Neural progenitor cell (in vitro differentiated cells): ENCODE data around the gene ESYT3. TPM values are rescaled to one million over a fixed set of nuclear protein-coding genes. Genes with fewer than 3 reads are reported as not detected.

Source experiments
- DNase-seq: peaks from one replicate; pipeline ENCODE4 v3.0.0-alpha.2; 2016; ENCODE audit warnings: low spot score
- H2AFZ ChIP-seq: fragments of 200-600 bp; sonication (generic); replicated peaks from 2 replicates; pipeline ENCODE4 v1.6.1; 2016; ENCODE audit warnings: antibody characterized with exemption
- H3F3A ChIP-seq: fragments of 200-600 bp; sonication (generic); 2 replicates; pipeline ENCODE4 v1.6.1; 2016; ENCODE audit warnings: antibody characterized with exemption, low read depth
- H3K27ac ChIP-seq: fragments of 200-600 bp; sonication (generic); 2 replicates; pipeline ENCODE4 v1.5.1; 2016; ENCODE audit warnings: mild to moderate bottlenecking
- H3K27me3 ChIP-seq: fragments of 200-600 bp; sonication (generic); 2 replicates; pipeline ENCODE4 v1.6.1; 2016; ENCODE audit warnings: mild to moderate bottlenecking, moderate library complexity
- H3K36me3 ChIP-seq: fragments of 200-600 bp; sonication (generic); 2 replicates; pipeline ENCODE4 v1.5.1; 2016
- H3K4me1 ChIP-seq: fragments of 200-600 bp; sonication (generic); 2 replicates; pipeline ENCODE4 v1.6.1; 2016; ENCODE audit warnings: mixed run types
- H3K4me2 ChIP-seq: fragments of 200-600 bp; sonication (generic); 2 replicates; pipeline ENCODE4 v1.6.1; 2016
- H3K4me3 ChIP-seq: fragments of 200-600 bp; sonication (generic); 2 replicates; pipeline ENCODE4 v1.5.1; 2016
- H3K79me2 ChIP-seq: fragments of 200-600 bp; sonication (generic); 2 replicates; pipeline ENCODE4 v1.6.1; 2016; ENCODE audit warnings: low read depth
- H3K9ac ChIP-seq: fragments of 200-600 bp; sonication (generic); 2 replicates; pipeline ENCODE4 v1.6.1; 2016
- H3K9me3 ChIP-seq: fragments of 200-600 bp; sonication (generic); 2 replicates; pipeline ENCODE4 v1.5.1; 2016; ENCODE audit warnings: low read depth
- H4K20me1 ChIP-seq: fragments of 200-600 bp; sonication (generic); 2 replicates; pipeline ENCODE4 v1.6.1; 2016; ENCODE audit warnings: low read depth
- H3K27ac Mint-ChIP-seq: 3 replicates; pipeline ENCODE4 v1.8.0; 2021; ENCODE audit warnings: mixed read lengths
- H3K27me3 Mint-ChIP-seq: 2 replicates; pipeline ENCODE4 v1.8.0; 2022; ENCODE audit warnings: low read depth, mild to moderate bottlenecking, inconsistent platforms, moderate library complexity, mixed read lengths; ENCODE audit not compliant: insufficient read depth
- H3K36me3 Mint-ChIP-seq: 3 replicates; pipeline ENCODE4 v1.8.0; 2021; ENCODE audit warnings: mixed read lengths
- H3K4me1 Mint-ChIP-seq: 3 replicates; pipeline ENCODE4 v1.8.0; 2021; ENCODE audit warnings: mixed read lengths
- H3K4me3 Mint-ChIP-seq: 3 replicates; pipeline ENCODE4 v1.8.0; 2021; ENCODE audit warnings: mild to moderate bottlenecking, moderate library complexity, mixed read lengths
- H3K9me3 Mint-ChIP-seq: 3 replicates; pipeline ENCODE4 v1.8.0; 2020; ENCODE audit warnings: mixed read lengths
- CTCF ChIP-seq: fragments of 200-600 bp; sonication (generic); IDR thresholded peaks from 2 replicates; pipeline ENCODE4 v1.5.1; 2017; ENCODE audit warnings: antibody characterized with exemption, mild to moderate bottlenecking
- EZH2 ChIP-seq: fragments of 200-600 bp; sonication (generic); IDR thresholded peaks from 2 replicates; pipeline ENCODE4 v1.6.1; 2017; ENCODE audit warnings: antibody characterized with exemption, mild to moderate bottlenecking, moderate library complexity
- EZH2phosphoT487 ChIP-seq: fragments of 200-600 bp; sonication (generic); IDR thresholded peaks from 2 replicates; pipeline ENCODE4 v1.6.1; 2017; ENCODE audit warnings: antibody characterized with exemption
- total RNA-seq: library from RNA; depleted of rRNA; stranded (reverse); fragments of >200 nt; gene quantifications from 2 replicates; pipeline ENCODE4 v1.2.3, GENCODE V29; 2015; ENCODE audit warnings: low replicate concordance

ESYT3 gene
- total RNA-seq, 1 donor from 2014 or later, result 1.4 TPM

DNA sequence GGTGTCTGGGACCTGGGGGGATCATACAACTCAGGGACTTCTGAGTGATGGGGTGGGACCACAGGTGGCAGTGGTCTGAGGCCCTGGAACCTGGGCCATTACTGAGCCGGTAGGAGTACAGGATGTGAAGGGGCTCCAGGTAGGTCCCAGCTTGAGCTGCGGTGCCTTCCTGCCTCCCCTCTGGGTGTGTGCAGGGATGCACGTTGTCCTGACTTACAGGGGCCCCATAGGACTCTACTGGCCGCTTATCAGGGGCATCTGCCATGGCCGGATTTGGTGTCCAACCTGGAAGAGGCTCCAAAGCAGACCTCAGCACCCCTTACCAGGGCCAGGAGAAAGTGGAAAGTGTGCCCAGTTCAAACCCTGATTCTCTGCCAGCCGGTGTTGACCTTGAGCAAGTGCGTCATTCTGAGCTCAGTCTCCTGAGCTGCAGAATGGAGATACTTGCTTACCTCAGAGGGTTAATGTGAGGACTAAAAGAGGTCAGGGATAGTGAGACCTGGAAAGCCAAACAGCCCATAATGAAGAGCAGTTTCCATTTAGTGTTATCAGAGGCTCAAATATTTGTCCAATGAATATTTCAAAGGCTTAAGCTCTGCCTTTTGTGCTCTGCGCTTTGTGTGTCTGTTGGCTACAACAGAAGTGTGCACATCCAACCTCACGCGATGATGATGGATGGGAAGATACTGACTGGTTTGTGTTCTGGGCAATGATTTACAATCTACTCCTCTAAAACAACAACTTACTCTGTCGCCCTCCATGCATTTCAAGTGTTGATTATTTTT lies 35.4 kb upstream of the ESYT3 start:
- H3K36me3 Mint-ChIP-seq, result peaks cover 12% of the 10 kb centered on the region
- no peak overlapping the region for H3K4me3 Mint-ChIP-seq
- no peaks in the 10 kb centered on the region for H3K9me3 ChIP-seq
- no peaks in the 10 kb centered on the region for H3K27me3 ChIP-seq
- no peaks in the 10 kb centered on the region for H4K20me1 ChIP-seq
- no peak for DNase-seq
- no peaks in the 10 kb centered on the region for H3K9me3 Mint-ChIP-seq
- H3K4me2 ChIP-seq, result no peak overlapping the region
- peaks cover 7% of the 10 kb centered on the region for H3K4me1 ChIP-seq
- H3F3A ChIP-seq, result no peaks in the 10 kb centered on the region
- no peaks in the 10 kb centered on the region for H3K36me3 ChIP-seq
- H3K9ac ChIP-seq, result no peak overlapping the region
- no peaks in the 10 kb centered on the region for H3K79me2 ChIP-seq
- no peak overlapping the region for H3K4me3 ChIP-seq
- no peak for TF ChIP-seq EZH2phosphoT487
- peaks cover 4% of the 10 kb centered on the region for H3K27me3 Mint-ChIP-seq
- no peak overlapping the region for H3K27ac Mint-ChIP-seq
- no peak overlapping the region for H2AFZ ChIP-seq
- H3K4me1 Mint-ChIP-seq, result peaks cover 2% of the 10 kb centered on the region
- H3K27ac ChIP-seq, result no peak overlapping the region

DNA sequence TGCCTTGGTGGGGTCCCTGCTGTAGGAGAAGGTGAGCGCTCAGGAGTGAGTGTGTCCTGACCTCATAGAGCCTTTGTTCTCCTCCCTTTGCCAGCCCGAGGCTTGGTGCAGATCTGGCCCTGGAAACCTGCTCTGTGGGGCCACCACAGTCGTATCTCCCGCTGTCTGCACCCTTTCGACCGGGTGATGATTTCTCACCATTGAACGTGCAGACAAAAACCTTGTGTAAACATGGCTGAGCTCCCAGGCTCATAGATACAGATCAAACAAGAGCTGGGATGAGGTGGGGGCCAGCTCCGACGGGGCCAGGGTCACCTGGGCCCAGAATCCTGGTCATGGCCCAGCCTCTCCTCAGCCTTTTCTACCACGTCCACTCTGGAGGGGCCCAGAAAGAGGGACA lies 34.6 kb upstream of the ESYT3 start:
- Histone ChIP-seq H3K4me3 (no peak overlapping the region), H3K9ac (no peak overlapping the region), H3K79me2 (no peaks in the 10 kb centered on the region), H3K4me1 (peaks cover 7% of the 10 kb centered on the region), H3K9me3 (no peaks in the 10 kb centered on the region), H3F3A (no peaks in the 10 kb centered on the region), H3K27me3 (no peaks in the 10 kb centered on the region), H3K27ac (no peak overlapping the region), H3K36me3 (no peaks in the 10 kb centered on the region), H3K4me2 (no peak overlapping the region), H2AFZ (no peak overlapping the region), H4K20me1 (no peaks in the 10 kb centered on the region)
- H3K9me3 Mint-ChIP-seq, result no peaks in the 10 kb centered on the region
- peaks cover 2% of the 10 kb centered on the region for H3K4me1 Mint-ChIP-seq
- H3K36me3 Mint-ChIP-seq, result peaks cover 18% of the 10 kb centered on the region
- TF ChIP-seq EZH2 (no peak), EZH2phosphoT487 (no peak), CTCF (no peak)
- DNase-seq, result no peak
- no peak overlapping the region for H3K4me3 Mint-ChIP-seq
- no peak overlapping the region for H3K27ac Mint-ChIP-seq
- peaks cover 6% of the 10 kb centered on the region for H3K27me3 Mint-ChIP-seq

GRCh38 chr3:138400651-138401070 lies 33.8 kb upstream of the ESYT3 start:
- no peak overlapping the region for H3K27ac Mint-ChIP-seq
- Histone ChIP-seq H3K27ac (no peak overlapping the region), H3K9ac (no peak overlapping the region)

More at GRCh38 chr3:138400651-138401070, 33.8 kb upstream of the ESYT3 start:
- H3K4me1 Mint-ChIP-seq, result peaks cover 2% of the 10 kb centered on the region
- TF ChIP-seq CTCF (no peak), EZH2phosphoT487 (no peak), EZH2 (no peak)
- no peak overlapping the region for H3K4me3 Mint-ChIP-seq
- H3K36me3 Mint-ChIP-seq, result peaks cover 18% of the 10 kb centered on the region
- no peaks in the 10 kb centered on the region for H3K79me2 ChIP-seq
- no peak overlapping the region for H3K4me3 ChIP-seq
- no peaks in the 10 kb centered on the region for H3K27me3 ChIP-seq
- H2AFZ ChIP-seq, result no peak overlapping the region
- H3F3A ChIP-seq, result no peaks in the 10 kb centered on the region
- no peaks in the 10 kb centered on the region for H3K36me3 ChIP-seq
- no peaks in the 10 kb centered on the region for H3K9me3 Mint-ChIP-seq
- peaks cover 6% of the 10 kb centered on the region for H3K27me3 Mint-ChIP-seq
- no peaks in the 10 kb centered on the region for H4K20me1 ChIP-seq
- no peaks in the 10 kb centered on the region for H3K9me3 ChIP-seq
- H3K4me1 ChIP-seq, result peaks cover 7% of the 10 kb centered on the region
- no peak for DNase-seq
- no peak overlapping the region for H3K4me2 ChIP-seq
